ENCODE results near the gene CDH4. TPM values are rescaled to one million over a fixed set of nuclear protein-coding genes. Genes with fewer than 3 reads are reported as not detected.

Gene CDH4
- polyA plus RNA-seq, 2 donors: 0.02 to 0.05 TPM

DNA sequence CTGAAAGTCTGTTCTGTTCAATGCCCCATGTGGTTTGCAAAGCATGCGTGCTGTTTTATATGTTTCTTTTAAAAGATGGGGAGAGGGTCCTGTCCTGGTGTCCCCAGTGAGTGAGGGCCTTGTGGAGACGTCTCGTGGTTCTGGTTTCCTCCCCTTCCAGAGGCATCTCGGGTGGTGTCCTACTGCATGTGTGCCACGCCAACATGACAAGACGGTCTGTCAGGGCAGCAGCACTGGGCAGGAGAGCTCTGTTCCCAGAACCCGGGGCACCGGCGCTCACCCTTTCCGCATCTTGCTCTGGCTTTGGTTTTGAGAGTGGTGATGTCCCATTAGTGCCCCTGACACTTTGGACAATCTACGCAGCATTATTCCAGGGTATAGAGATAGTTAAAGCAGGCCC is 275.6 kb downstream of the CDH4 start:
- Histone ChIP-seq H3K4me3 (ENCODE audit: low read depth in 1 of 2, low read length in 2 of 2) (no peak overlapping the region), H3K9me3 (ENCODE audit: control insufficient read depth in 2 of 2, insufficient read depth in 1 of 2, low read depth in 1 of 2, low read length in 1 of 2) (no peaks in the 10 kb centered on the region), H3K27ac (ENCODE audit: low read depth in 2 of 2, low read length in 1 of 2) (no peak overlapping the region), H3K36me3 (ENCODE audit: control insufficient read depth in 2 of 2, insufficient read depth in 2 of 2, low read length in 1 of 2) (no peaks in the 10 kb centered on the region), H3K27me3 (ENCODE audit: control insufficient read depth in 1 of 2, insufficient read depth in 2 of 2, low read length in 2 of 2) (no peaks in the 10 kb centered on the region), H3K4me1 (ENCODE audit: control insufficient read depth in 2 of 2, insufficient read depth in 2 of 2, low read length in 1 of 2) (no peaks in the 10 kb centered on the region)
- 89 to 92% methylated on average over 11 of the region's 11 CpGs for WGBS, 2 donors

DNA sequence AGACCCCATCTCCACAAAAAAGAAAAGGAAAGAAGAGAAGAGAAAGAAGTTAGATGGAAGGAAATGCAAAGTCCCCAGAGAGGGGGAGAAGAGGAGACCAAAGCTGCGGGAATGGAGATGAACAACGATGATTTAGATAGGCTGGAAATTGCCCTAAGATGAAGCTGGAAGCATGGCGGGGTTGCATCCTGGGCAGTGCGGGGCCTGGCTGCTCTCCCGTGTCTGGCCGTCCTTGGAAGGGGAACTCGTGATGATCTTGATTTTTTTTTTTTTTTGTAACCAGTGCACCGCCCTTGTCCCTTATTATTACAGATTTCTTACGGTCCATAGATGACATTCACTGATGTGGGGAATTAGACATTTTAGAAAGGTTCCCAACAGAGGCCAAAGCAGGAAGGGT is 276.5 kb downstream of the CDH4 start:
- Histone ChIP-seq H3K27ac (ENCODE audit: low read depth in 2 of 2, low read length in 1 of 2) (no peak overlapping the region), H3K4me1 (ENCODE audit: control insufficient read depth in 2 of 2, insufficient read depth in 2 of 2, low read length in 1 of 2) (no peaks in the 10 kb centered on the region), H3K4me3 (ENCODE audit: low read depth in 1 of 2, low read length in 2 of 2) (no peak overlapping the region), H3K9me3 (ENCODE audit: control insufficient read depth in 2 of 2, insufficient read depth in 1 of 2, low read depth in 1 of 2, low read length in 1 of 2) (no peaks in the 10 kb centered on the region), H3K36me3 (ENCODE audit: control insufficient read depth in 2 of 2, insufficient read depth in 2 of 2, low read length in 1 of 2) (no peaks in the 10 kb centered on the region), H3K27me3 (ENCODE audit: control insufficient read depth in 1 of 2, insufficient read depth in 2 of 2, low read length in 2 of 2) (no peaks in the 10 kb centered on the region)
- 81 to 83% methylated on average over 9 of the region's 9 CpGs for WGBS, 2 donors

DNA sequence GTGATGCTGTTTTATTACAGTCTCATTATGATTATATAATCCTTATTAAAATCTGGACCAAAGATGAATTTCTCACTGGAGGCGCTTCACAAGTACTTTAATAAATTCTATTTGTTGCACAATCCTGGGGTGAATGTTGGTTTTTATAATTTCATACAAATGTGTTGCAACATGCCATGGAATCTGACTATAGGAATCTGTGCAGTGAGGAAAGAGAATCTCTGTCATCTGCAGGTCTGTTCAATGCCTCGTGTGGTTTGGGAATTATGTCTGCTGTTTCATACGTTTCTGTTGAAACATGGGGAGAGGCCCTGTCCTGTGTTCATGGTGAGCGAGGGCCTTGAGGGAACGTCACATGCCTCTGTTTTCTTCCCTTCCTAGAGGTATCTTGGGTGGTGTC is 277.3 kb downstream of the CDH4 start:
- no peak overlapping the region for H3K4me3 ChIP-seq (ENCODE audit: low read depth in 1 of 2, low read length in 2 of 2)
- no peaks in the 10 kb centered on the region for H3K36me3 ChIP-seq (ENCODE audit: control insufficient read depth in 2 of 2, insufficient read depth in 2 of 2, low read length in 1 of 2)
- H3K4me1 ChIP-seq (ENCODE audit: control insufficient read depth in 2 of 2, insufficient read depth in 2 of 2, low read length in 1 of 2): no peaks in the 10 kb centered on the region
- H3K27ac ChIP-seq (ENCODE audit: low read depth in 2 of 2, low read length in 1 of 2): no peak overlapping the region
- 48 to 54% methylated on average over 5 of the region's 5 CpGs for WGBS, 2 donors
- no peaks in the 10 kb centered on the region for H3K27me3 ChIP-seq (ENCODE audit: control insufficient read depth in 1 of 2, insufficient read depth in 2 of 2, low read length in 2 of 2)
- H3K9me3 ChIP-seq (ENCODE audit: control insufficient read depth in 2 of 2, insufficient read depth in 1 of 2, low read depth in 1 of 2, low read length in 1 of 2): no peaks in the 10 kb centered on the region

DNA sequence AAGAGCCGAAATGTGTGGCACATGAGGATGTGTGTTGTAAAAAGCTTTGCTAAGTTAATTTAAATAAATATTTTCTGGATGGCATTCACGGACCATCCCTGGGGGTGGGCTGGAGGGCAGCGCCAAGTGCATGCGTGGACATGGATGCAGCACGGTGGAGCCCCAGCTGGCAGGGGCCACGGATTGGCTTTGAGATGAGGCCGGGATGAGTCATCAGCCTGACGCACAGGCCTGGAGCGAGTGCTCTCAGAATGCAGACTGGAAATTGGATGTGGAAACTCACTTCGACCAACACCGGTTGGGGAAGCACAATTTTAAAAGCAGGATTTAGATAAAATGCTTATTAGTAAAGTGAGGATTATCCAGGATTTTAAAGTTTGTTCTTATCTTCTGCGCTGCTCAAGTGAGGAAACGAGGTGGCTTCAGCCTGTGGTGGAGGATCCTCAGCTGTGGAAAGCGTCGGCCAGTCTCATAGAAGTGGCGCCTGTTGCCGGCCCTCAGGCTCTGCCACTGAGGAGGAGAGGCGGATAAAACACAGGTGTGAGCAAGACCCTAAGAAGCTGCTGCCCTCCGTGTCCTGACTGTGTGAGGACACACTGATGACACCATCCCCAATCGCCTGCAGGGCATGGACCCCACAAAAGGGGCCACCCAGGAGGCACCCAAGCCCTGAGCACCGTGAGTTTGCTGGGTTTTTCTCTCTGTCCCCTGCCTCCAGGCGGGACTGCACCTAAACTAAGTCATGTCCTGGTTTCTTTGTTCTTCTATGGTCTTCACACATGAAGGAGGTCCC is 279.7 kb downstream of the CDH4 start:
- Histone ChIP-seq H3K36me3 (ENCODE audit: control insufficient read depth in 2 of 2, insufficient read depth in 2 of 2, low read length in 1 of 2) (no peaks in the 10 kb centered on the region), H3K4me1 (ENCODE audit: control insufficient read depth in 2 of 2, insufficient read depth in 2 of 2, low read length in 1 of 2) (no peaks in the 10 kb centered on the region), H3K4me3 (ENCODE audit: low read depth in 1 of 2, low read length in 2 of 2) (no peak overlapping the region), H3K9me3 (ENCODE audit: control insufficient read depth in 2 of 2, insufficient read depth in 1 of 2, low read depth in 1 of 2, low read length in 1 of 2) (no peaks in the 10 kb centered on the region), H3K27me3 (ENCODE audit: control insufficient read depth in 1 of 2, insufficient read depth in 2 of 2, low read length in 2 of 2) (no peaks in the 10 kb centered on the region), H3K27ac (ENCODE audit: low read depth in 2 of 2, low read length in 1 of 2) (no peak overlapping the region)
- 69 to 75% methylated on average over 22 of the region's 22 CpGs for WGBS, 2 donors

DNA sequence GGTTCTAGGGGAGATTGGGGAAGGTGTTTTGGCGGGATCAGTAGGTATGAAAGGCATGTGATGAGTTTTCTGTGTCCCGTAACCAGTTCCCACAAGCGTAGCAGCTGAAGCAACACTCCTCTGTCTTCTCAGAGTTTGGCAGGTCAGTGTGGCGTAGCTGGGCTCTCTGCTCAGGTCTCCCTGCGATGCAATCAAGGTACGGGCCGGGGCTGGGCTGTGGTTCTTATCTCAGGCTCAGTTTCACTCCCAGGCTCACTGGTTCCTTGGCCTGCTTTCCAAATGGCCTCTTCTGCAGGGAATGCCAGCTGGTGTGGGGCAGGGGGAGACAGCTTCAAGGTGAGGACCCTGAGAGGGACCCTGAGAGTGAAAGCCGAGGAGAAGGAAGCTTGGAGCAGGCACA is 280.7 kb downstream of the CDH4 start:
- H3K27ac ChIP-seq (ENCODE audit: low read depth in 2 of 2, low read length in 1 of 2): no peak overlapping the region
- no peaks in the 10 kb centered on the region for H3K27me3 ChIP-seq (ENCODE audit: control insufficient read depth in 1 of 2, insufficient read depth in 2 of 2, low read length in 2 of 2)
- no peak overlapping the region for H3K4me3 ChIP-seq (ENCODE audit: low read depth in 1 of 2, low read length in 2 of 2)
- H3K4me1 ChIP-seq (ENCODE audit: control insufficient read depth in 2 of 2, insufficient read depth in 2 of 2, low read length in 1 of 2): no peaks in the 10 kb centered on the region
- no peaks in the 10 kb centered on the region for H3K9me3 ChIP-seq (ENCODE audit: control insufficient read depth in 2 of 2, insufficient read depth in 1 of 2, low read depth in 1 of 2, low read length in 1 of 2)
- H3K36me3 ChIP-seq (ENCODE audit: control insufficient read depth in 2 of 2, insufficient read depth in 2 of 2, low read length in 1 of 2): no peaks in the 10 kb centered on the region
- 77 to 81% methylated on average over 8 of the region's 8 CpGs for WGBS, 2 donors

DNA sequence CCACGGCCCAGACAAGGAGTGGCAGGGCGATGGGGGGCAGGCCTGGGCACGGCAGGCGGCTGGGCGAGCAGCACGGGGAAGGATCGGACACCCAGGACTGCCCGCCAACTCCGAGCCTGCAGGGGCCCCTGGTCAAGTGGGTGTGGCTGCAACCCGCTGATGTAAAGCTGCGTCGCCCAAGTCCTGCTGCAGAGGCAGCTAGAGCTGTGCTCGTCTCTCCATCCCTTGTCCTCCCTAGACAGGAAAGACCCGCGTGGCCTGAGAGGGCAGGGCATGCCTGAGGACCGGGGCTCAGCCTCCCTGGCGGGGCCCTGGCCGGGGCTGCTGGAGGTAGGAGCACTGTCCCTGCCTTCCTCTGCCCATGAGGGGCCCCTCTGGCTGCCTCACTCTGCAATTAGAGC is 281.2 kb downstream of the CDH4 start:
- H3K36me3 ChIP-seq (ENCODE audit: control insufficient read depth in 2 of 2, insufficient read depth in 2 of 2, low read length in 1 of 2): no peaks in the 10 kb centered on the region
- no peaks in the 10 kb centered on the region for H3K9me3 ChIP-seq (ENCODE audit: control insufficient read depth in 2 of 2, insufficient read depth in 1 of 2, low read depth in 1 of 2, low read length in 1 of 2)
- no peak overlapping the region for H3K27ac ChIP-seq (ENCODE audit: low read depth in 2 of 2, low read length in 1 of 2)
- 71 to 77% methylated on average over 18 of the region's 18 CpGs for WGBS, 2 donors
- no peaks in the 10 kb centered on the region for H3K4me1 ChIP-seq (ENCODE audit: control insufficient read depth in 2 of 2, insufficient read depth in 2 of 2, low read length in 1 of 2)
- H3K27me3 ChIP-seq (ENCODE audit: control insufficient read depth in 1 of 2, insufficient read depth in 2 of 2, low read length in 2 of 2): no peaks in the 10 kb centered on the region
- H3K4me3 ChIP-seq (ENCODE audit: low read depth in 1 of 2, low read length in 2 of 2): no peak overlapping the region

DNA sequence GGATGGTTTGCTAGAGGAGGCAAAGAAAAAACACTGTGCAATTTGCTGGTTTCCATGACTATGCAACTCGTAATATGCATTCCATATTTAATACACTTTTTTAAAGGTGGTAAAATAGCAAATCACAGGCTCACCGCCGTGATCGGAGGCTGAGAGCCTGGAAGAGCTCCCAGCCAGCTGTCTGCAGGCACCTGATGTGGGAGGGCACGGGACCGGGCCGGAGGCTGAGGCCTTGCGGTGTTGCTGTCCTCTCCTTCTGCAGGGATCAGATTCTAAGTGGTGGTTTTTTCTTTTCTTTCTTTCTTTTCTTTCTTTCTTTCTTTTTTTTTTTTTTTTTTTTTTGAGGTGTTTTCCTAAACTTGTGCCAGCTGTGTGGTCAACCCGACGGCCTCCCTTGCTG is 282.3 kb downstream of the CDH4 start:
- Histone ChIP-seq H3K27ac (ENCODE audit: low read depth in 2 of 2, low read length in 1 of 2) (no peak overlapping the region), H3K27me3 (ENCODE audit: control insufficient read depth in 1 of 2, insufficient read depth in 2 of 2, low read length in 2 of 2) (no peaks in the 10 kb centered on the region), H3K4me1 (ENCODE audit: control insufficient read depth in 2 of 2, insufficient read depth in 2 of 2, low read length in 1 of 2) (no peaks in the 10 kb centered on the region), H3K9me3 (ENCODE audit: control insufficient read depth in 2 of 2, insufficient read depth in 1 of 2, low read depth in 1 of 2, low read length in 1 of 2) (peaks cover 1 to 3% of the 10 kb centered on the region in 2 donors), H3K36me3 (ENCODE audit: control insufficient read depth in 2 of 2, insufficient read depth in 2 of 2, low read length in 1 of 2) (no peaks in the 10 kb centered on the region), H3K4me3 (ENCODE audit: low read depth in 1 of 2, low read length in 2 of 2) (no peak overlapping the region)
- 81 to 84% methylated on average over 10 of the region's 10 CpGs for WGBS, 2 donors

DNA sequence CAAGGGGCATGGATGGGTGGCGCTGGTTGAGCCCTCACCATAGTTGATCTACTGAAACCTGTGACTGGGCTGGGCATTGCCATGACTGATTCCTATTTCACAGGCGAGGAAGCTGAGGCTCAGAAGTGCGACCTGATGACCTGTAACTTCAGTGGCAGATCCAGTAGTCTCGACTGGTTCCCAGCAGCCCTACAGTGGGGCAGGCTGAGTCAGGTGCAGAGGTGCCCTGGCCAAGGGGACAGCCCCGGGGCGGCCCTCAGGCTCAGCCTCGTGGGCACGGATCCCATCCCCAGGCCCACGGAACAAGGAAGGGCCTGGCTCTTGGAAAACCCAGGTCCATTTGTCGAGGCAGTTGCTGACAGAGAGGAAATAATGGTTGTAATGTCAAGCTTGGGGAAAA is 283.0 kb downstream of the CDH4 start:
- Histone ChIP-seq H3K9me3 (ENCODE audit: control insufficient read depth in 2 of 2, insufficient read depth in 1 of 2, low read depth in 1 of 2, low read length in 1 of 2) (peaks cover 3% of the 10 kb centered on the region in 2 donors), H3K27ac (ENCODE audit: low read depth in 2 of 2, low read length in 1 of 2) (no peak overlapping the region), H3K36me3 (ENCODE audit: control insufficient read depth in 2 of 2, insufficient read depth in 2 of 2, low read length in 1 of 2) (no peaks in the 10 kb centered on the region), H3K4me1 (ENCODE audit: control insufficient read depth in 2 of 2, insufficient read depth in 2 of 2, low read length in 1 of 2) (no peaks in the 10 kb centered on the region), H3K27me3 (ENCODE audit: control insufficient read depth in 1 of 2, insufficient read depth in 2 of 2, low read length in 2 of 2) (no peaks in the 10 kb centered on the region), H3K4me3 (ENCODE audit: low read depth in 1 of 2, low read length in 2 of 2) (no peak overlapping the region)
- WGBS, 2 donors: 79% methylated on average over 10 of the region's 10 CpGs

DNA sequence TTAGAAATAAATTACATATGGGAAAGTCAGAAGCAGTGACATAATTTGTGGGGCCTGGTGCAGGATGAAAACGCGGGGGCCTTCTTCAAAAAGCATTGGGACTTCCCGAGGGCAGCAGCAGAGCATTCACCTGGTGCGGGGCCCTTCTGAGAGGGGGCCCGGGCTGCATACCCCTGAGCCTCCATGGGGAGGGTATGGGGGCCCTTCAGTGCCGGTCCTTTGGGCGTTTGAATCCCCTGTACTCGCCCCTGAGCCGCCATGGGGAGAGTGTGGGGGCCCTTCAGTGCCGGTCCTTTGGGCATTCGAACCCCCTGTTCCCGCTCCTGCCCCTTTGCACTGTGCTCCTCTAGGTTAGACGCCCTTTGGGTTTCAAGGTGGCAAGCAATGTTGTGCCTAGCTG is 283.5 kb downstream of the CDH4 start:
- no peaks in the 10 kb centered on the region for H3K4me1 ChIP-seq (ENCODE audit: control insufficient read depth in 2 of 2, insufficient read depth in 2 of 2, low read length in 1 of 2)
- H3K27me3 ChIP-seq (ENCODE audit: control insufficient read depth in 1 of 2, insufficient read depth in 2 of 2, low read length in 2 of 2): no peaks in the 10 kb centered on the region
- 80 to 84% methylated on average over 11 to 13 of the region's 13 CpGs for WGBS, 2 donors
- no peaks in the 10 kb centered on the region for H3K36me3 ChIP-seq (ENCODE audit: control insufficient read depth in 2 of 2, insufficient read depth in 2 of 2, low read length in 1 of 2)
- peaks cover 3% of the 10 kb centered on the region in 2 donors for H3K9me3 ChIP-seq (ENCODE audit: control insufficient read depth in 2 of 2, insufficient read depth in 1 of 2, low read depth in 1 of 2, low read length in 1 of 2)
- H3K4me3 ChIP-seq (ENCODE audit: low read depth in 1 of 2, low read length in 2 of 2): no peak overlapping the region
- no peak overlapping the region for H3K27ac ChIP-seq (ENCODE audit: low read depth in 2 of 2, low read length in 1 of 2)

DNA sequence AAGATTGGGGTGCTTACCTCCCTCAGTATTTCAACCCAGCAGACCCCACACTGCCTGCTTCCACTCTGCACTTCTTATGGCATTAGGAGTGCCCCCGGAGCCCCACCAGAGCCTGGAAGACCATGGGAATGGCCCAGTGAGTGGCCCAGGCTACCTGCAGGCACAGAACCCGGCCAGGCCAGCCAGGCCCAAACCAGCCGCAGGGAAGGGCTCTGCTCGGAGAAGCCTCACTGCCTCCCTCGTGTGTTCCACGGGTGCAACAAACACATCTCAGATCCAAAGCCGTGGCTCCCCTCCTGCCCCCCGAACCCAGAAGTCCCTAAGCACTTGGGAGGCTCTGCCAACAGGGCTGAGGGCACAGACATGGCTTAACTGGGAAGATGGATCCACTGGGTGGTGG is 283.9 kb downstream of the CDH4 start:
- WGBS, 2 donors: 67 to 69% methylated on average over 8 of the region's 8 CpGs
- Histone ChIP-seq H3K27ac (ENCODE audit: low read depth in 2 of 2, low read length in 1 of 2) (no peak overlapping the region), H3K9me3 (ENCODE audit: control insufficient read depth in 2 of 2, insufficient read depth in 1 of 2, low read depth in 1 of 2, low read length in 1 of 2) (peaks cover 3% of the 10 kb centered on the region in 2 donors), H3K27me3 (ENCODE audit: control insufficient read depth in 1 of 2, insufficient read depth in 2 of 2, low read length in 2 of 2) (no peaks in the 10 kb centered on the region), H3K4me1 (ENCODE audit: control insufficient read depth in 2 of 2, insufficient read depth in 2 of 2, low read length in 1 of 2) (no peaks in the 10 kb centered on the region), H3K4me3 (ENCODE audit: low read depth in 1 of 2, low read length in 2 of 2) (no peak overlapping the region), H3K36me3 (ENCODE audit: control insufficient read depth in 2 of 2, insufficient read depth in 2 of 2, low read length in 1 of 2) (no peaks in the 10 kb centered on the region)
